ENCODE data around the gene MAU2.

The MAU2 gene

DNA sequence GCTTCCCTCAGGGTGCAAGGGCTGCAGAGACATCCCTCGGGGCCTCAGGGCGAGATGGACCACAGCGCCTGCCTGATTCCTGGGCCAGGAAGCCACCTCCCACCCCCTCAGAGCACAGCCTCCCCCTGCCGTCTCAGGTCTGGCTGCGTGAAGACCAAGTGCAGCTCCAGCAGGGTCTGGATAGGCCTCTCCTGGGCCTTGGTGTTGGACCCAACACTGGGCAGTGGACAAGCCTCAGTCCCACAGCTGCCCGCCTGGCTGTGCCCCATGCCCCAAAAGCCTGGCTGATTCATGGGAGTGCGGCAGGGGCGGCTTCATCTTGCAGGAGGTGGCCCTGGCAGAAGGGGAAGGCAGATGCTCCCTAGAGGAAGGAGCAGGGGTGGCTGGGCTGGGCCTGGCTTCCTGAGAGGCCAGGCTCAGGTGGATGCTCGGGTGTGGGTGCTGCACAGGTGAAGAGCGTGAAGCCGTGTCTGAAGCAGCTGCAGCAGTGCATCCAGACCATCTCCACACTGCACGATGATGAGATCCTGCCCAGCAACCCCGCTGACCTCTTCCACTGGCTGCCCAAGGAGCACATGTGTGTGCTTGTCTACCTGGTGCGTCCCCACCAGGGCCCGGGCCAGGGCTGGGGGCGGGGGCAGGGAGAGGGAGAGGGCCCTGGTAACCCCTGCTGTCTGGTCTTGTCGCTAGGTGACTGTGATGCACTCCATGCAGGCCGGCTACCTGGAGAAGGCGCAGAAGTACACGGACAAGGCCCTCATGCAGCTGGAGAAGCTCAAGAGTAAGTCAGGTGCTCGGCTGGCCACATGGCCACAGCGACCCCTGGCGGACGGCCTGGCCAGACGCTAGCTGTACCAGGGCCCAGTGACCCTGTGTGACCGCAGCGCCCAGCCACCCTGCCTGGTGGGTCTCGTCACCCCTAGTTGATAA lies 21.7 kb downstream of the MAU2 start:
- no peak overlapping the region for H3K4me3 ChIP-seq (ENCODE audit: low read depth, low read length)
- DNase-seq (ENCODE audit: low read depth, low spot score) = peak; percentile 50
- in situ Hi-C loops (cut with HindIII; ENCODE audit: low sequenced_read_pairs) = no loop called here
- TF ChIP-seq CTCF (IDR thresholded peaks at IDR 0.05; ENCODE audit: low read depth, low read length) = peak; percentile 94

DNA sequence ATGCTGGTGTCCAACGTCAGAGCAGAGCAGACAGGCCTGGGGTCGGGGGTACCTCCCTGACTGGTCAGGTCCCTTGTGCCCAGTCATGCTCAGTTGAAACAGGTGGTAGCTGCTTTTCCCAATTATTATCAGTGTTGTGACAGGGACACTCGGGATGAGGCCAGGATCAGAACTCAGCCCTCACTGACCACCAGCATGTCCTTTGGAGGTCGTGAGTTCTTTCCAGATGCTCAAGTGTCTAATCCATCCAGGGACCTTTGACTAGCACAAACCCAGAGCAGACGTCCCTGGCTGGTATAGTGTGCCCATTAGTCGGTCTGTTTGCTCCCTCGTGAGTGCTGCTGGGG lies 22.4 kb downstream of the MAU2 start:
- H3K4me3 ChIP-seq (ENCODE audit: low read depth, low read length) = no peak overlapping the region
- no peak for TF ChIP-seq CTCF (IDR thresholded peaks at IDR 0.05; ENCODE audit: low read depth, low read length)
- no peak for DNase-seq (ENCODE audit: low read depth, low spot score)
- in situ Hi-C loops (cut with HindIII; ENCODE audit: low sequenced_read_pairs) = no loop called here

GRCh38 chr19:19343762-19344161 lies 23.1 kb downstream of the MAU2 start:
- in situ Hi-C loops (cut with HindIII; ENCODE audit: low sequenced_read_pairs) = no loop called here
- TF ChIP-seq CTCF (IDR thresholded peaks at IDR 0.05; ENCODE audit: low read depth, low read length) = no peak
- DNase-seq (ENCODE audit: low read depth, low spot score) = no peak

DNA sequence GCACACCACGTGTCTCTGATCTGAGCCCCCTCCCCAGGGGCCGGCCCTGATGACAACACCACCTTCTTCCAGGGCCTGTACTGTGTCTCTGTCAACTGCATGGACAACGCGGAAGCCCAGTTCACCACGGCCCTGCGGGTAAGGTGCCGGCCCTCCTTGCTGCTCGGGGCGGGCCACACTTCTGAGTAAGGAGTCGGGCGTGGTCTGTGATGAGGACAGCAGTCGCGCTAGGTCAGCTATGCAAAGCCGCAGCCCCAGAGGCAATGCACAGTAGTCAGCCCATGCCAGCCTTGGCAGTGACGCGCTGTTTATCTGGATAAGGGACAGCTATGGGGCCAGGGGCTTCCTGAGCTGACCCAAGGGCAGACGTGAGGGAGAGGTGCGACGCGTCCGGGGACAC lies 24.6 kb downstream of the MAU2 start:
- no peak overlapping the region for H3K4me3 ChIP-seq (ENCODE audit: low read depth, low read length)
- TF ChIP-seq CTCF (IDR thresholded peaks at IDR 0.05; ENCODE audit: low read depth, low read length) = no peak
- in situ Hi-C loops (cut with HindIII; ENCODE audit: low sequenced_read_pairs) = no loop called here
- no peak for DNase-seq (ENCODE audit: low read depth, low spot score)

More at GRCh38 chr19:19343762-19344161, 23.1 kb downstream of the MAU2 start:
- H3K4me3 ChIP-seq (ENCODE audit: low read depth, low read length) = no peak overlapping the region

- TF ChIP-seq CTCF (IDR thresholded peaks at IDR 0.05; ENCODE audit: low read depth, low read length) = no peak
- DNase-seq (ENCODE audit: low read depth, low spot score) = no peak
- in situ Hi-C loops (cut with HindIII; ENCODE audit: low sequenced_read_pairs) = no loop called here
- no peak overlapping the region for H3K4me3 ChIP-seq (ENCODE audit: low read depth, low read length)
These were observed 25.3 kb downstream of the MAU2 start for GRCh38 chr19:19345970-19346369.

- in situ Hi-C loops (cut with HindIII; ENCODE audit: low sequenced_read_pairs) = no loop called here
- DNase-seq (ENCODE audit: low read depth, low spot score) = no peak
- no peak for TF ChIP-seq CTCF (IDR thresholded peaks at IDR 0.05; ENCODE audit: low read depth, low read length)
- H3K4me3 ChIP-seq (ENCODE audit: low read depth, low read length) = no peak overlapping the region
These were observed 26.9 kb downstream of the MAU2 start for GRCh38 chr19:19347401-19348110.
